GM18909 (cell line): ENCODE data around the gene PTPRZ1.

Source experiments
- ATAC-seq: cut with Tn5 transposase; IDR thresholded peaks from one replicate; pipeline ENCODE4 v1.9.1; 2021; ENCODE audit warnings: mild to moderate bottlenecking; ENCODE audit not compliant: unreplicated experiment, poor library complexity

PTPRZ1 gene

DNA sequence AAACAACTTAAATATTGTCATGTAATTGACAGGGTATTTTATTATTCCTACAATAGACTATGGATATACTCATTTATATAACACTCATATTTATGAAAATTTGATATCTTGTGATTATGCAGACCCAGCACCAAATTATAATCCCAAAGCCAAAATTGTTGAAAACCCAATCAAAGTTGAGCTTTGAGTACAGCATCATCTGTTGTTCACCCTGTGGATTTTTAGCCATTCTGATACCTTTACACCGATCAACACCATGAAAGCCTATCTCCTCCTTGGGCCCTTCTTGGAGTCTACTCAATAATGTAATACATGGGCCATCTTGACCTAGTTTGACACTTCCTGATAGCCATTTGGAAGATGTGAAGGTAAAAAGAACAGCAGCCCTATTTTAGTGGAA, 221.6 kb downstream of the PTPRZ1 start:
- ATAC-seq, result no peak

DNA sequence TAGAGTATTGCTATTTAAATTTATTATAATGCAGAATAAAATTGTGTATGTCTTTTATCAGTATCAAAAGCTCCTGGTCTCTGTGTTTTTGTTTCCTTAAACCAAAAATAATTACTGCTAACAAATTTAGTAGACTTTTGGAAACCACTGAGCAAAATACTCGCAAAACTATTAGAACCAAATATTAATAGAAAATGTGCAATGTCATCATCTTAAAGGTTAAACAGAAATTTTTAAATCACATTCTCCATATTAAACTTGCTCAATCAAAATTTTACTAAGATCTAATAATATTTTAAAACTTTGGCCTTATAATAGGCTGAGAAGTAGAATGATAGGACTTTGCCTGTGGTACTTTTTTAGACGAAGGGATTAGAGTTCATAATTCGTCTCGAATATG, 222.7 kb downstream of the PTPRZ1 start:
- ATAC-seq, result no peak

DNA sequence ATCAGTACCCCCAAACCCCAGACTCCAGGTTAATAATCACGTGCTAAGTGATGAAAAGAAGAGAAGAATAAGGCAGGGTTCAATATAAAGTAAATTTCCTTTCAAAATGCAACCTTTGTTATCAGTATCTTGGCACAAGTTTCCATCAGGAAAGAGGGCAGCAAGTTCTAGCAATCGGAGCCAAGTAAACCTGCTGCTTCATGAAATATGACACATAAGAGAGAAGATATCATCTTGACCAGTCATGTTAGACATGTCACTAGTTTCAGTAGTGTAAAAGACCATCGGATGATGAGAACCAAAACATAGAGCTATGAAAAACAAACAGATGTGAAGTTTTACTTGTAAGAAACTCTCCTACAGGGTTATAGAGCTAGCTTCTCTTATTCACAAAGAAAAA, 227.1 kb downstream of the PTPRZ1 start:
- ATAC-seq, result no peak

DNA sequence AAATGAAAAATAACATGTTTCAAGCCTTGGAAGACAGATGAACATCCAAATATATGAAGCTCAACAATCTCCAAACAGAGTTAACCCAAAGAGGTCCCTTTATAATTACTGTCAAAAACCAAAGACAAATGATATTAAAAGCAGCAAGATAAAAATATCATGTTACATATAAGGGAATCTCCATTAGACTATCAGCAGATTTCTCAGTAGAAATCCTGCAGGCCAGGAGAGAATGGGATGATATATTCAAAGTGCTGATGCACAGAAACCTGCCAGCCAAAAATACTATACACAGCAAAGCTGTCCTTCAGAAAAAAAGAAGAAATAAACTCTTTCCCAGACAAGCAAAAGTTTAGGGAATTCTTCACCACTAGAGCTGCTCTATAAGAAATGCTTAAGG, 230.1 kb downstream of the PTPRZ1 start:
- no peak for ATAC-seq
